Trophoblast cell (in vitro differentiated cells and primary cell): ENCODE results near the gene TMOD3.

Source experiments
- DNase-seq, 2 donors: peaks; one replicate each; pipeline ENCODE4 v3.0.0-alpha.2; 2016
- H2AFZ ChIP-seq: 2 replicates; pipeline ENCODE4 v1.6.1; 2013; ENCODE audit warnings: low read length, moderate library complexity, mild to moderate bottlenecking; ENCODE audit not compliant: insufficient read depth, poor library complexity
- H2AK5ac ChIP-seq: 2 replicates; pipeline ENCODE4 v1.6.1; 2013; ENCODE audit warnings: mild to moderate bottlenecking, low read length
- H2BK120ac ChIP-seq: 2 replicates; pipeline ENCODE4 v1.6.1; 2013; ENCODE audit warnings: low read length, mild to moderate bottlenecking, moderate library complexity; ENCODE audit not compliant: insufficient read depth, poor library complexity
- H2BK12ac ChIP-seq: 2 replicates; pipeline ENCODE4 v1.6.1; 2013; ENCODE audit warnings: mild to moderate bottlenecking, low read length, moderate library complexity
- H2BK5ac ChIP-seq: 2 replicates; pipeline ENCODE4 v1.6.1; 2013; ENCODE audit warnings: low read length, low read depth, moderate library complexity, mild to moderate bottlenecking; ENCODE audit not compliant: poor library complexity
- H3K14ac ChIP-seq: 2 replicates; pipeline ENCODE4 v1.6.1; 2013; ENCODE audit warnings: mild to moderate bottlenecking, low read length
- H3K18ac ChIP-seq: 2 replicates; pipeline ENCODE4 v1.6.1; 2013; ENCODE audit warnings: mild to moderate bottlenecking, low read length
- H3K23ac ChIP-seq: 2 replicates; pipeline ENCODE4 v1.6.1; 2013; ENCODE audit warnings: low read length
- H3K27ac ChIP-seq: 2 replicates; pipeline ENCODE4 v1.5.1; 2013; ENCODE audit warnings: low read depth, mild to moderate bottlenecking, inconsistent platforms, low read length, moderate library complexity
- H3K27me3 ChIP-seq: 2 replicates; pipeline ENCODE4 v1.6.1; 2013; ENCODE audit warnings: inconsistent platforms, mild to moderate bottlenecking, low read length, moderate library complexity; ENCODE audit not compliant: insufficient read depth
- H3K36me3 ChIP-seq, 2 experiments: 1 replicate in 1 of 2; 2 replicates in 1 of 2; pipeline ENCODE4 v1.6.1; 2013; ENCODE audit warnings: low read length in 2 of 2, mild to moderate bottlenecking in 2 of 2, moderate library complexity in 1 of 2; ENCODE audit not compliant: insufficient read depth in 2 of 2, control insufficient read depth in 1 of 2
- H3K4ac ChIP-seq: 2 replicates; pipeline ENCODE4 v1.6.1; 2013; ENCODE audit warnings: low read depth, mild to moderate bottlenecking, low read length, moderate library complexity
- H3K4me1 ChIP-seq, 2 experiments: 1 replicate in 1 of 2; 2 replicates in 1 of 2; pipeline ENCODE4 v1.6.1; 2013; ENCODE audit warnings: low read length in 2 of 2, mild to moderate bottlenecking in 2 of 2, moderate library complexity in 1 of 2; ENCODE audit not compliant: insufficient read depth in 2 of 2, control insufficient read depth in 1 of 2
- H3K4me2 ChIP-seq: 2 replicates; pipeline ENCODE4 v1.6.1; 2013; ENCODE audit warnings: inconsistent platforms, mild to moderate bottlenecking, low read length, moderate library complexity
- H3K4me3 ChIP-seq: 2 replicates; pipeline ENCODE4 v1.5.1; 2013; ENCODE audit warnings: mild to moderate bottlenecking, low read depth, low read length, inconsistent platforms
- H3K79me1 ChIP-seq: one replicate; pipeline ENCODE4 v1.6.1; 2013; ENCODE audit warnings: low read length
- H3K79me2 ChIP-seq: 2 replicates; pipeline ENCODE4 v1.6.1; 2013; ENCODE audit warnings: low read length, mild to moderate bottlenecking; ENCODE audit not compliant: control insufficient read depth, insufficient read depth, poor library complexity
- H3K9ac ChIP-seq: 2 replicates; pipeline ENCODE4 v1.6.1; 2013; ENCODE audit warnings: mild to moderate bottlenecking, low read length
- H3K9me3 ChIP-seq: 2 replicates; pipeline ENCODE4 v1.6.1; 2013; ENCODE audit warnings: low read depth, mild to moderate bottlenecking, control low read depth, inconsistent platforms, low read length; ENCODE audit not compliant: insufficient read depth
- H4K12ac ChIP-seq: 2 replicates; pipeline ENCODE4 v1.6.1; 2013; ENCODE audit warnings: low read depth, mild to moderate bottlenecking, low read length, moderate library complexity
- H4K8ac ChIP-seq: 2 replicates; pipeline ENCODE4 v1.6.1; 2013; ENCODE audit warnings: low read depth, mild to moderate bottlenecking, low read length, moderate library complexity
- H4K91ac ChIP-seq: one replicate; pipeline ENCODE4 v1.6.1; 2013; ENCODE audit warnings: low read depth, mild to moderate bottlenecking, low read length, moderate library complexity
- WGBS: extraction: QIAGEN DNeasy Blood & Tissue Kit; methylation state at CpG from one replicate; pipeline ENCODE4 v1.1.7; 2013; ENCODE audit warnings: missing lambda C conversion rate; ENCODE audit not compliant: insufficient read length, insufficient coverage; ENCODE audit errors: extremely low coverage; 5-methylcytosine and 5-hydroxymethylcytosine counted together

The TMOD3 gene

DNA sequence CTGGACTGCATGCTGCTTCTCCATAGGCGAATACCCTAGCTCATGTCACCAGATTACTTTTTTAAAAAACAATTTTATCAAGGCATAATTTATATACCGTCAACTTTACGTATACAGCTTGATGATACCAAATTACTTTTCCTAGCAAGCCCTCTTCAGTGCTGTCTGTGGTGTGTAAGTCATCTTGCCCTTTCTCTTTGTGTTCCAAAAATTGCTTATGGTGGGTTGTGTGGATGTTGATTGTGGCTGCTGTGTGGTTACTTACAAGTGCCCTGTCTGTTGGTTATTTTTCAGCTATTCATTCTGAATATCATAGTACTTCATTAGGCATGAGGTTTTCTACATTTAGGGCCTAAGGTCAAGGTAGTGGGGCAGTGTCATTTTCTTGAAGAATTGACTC, 12.8 kb downstream of the TMOD3 start:
- WGBS = no CpG with 5 or more reads among the region's 3 CpGs
- H3K27me3 ChIP-seq = no peaks in the 10 kb centered on the region

DNA sequence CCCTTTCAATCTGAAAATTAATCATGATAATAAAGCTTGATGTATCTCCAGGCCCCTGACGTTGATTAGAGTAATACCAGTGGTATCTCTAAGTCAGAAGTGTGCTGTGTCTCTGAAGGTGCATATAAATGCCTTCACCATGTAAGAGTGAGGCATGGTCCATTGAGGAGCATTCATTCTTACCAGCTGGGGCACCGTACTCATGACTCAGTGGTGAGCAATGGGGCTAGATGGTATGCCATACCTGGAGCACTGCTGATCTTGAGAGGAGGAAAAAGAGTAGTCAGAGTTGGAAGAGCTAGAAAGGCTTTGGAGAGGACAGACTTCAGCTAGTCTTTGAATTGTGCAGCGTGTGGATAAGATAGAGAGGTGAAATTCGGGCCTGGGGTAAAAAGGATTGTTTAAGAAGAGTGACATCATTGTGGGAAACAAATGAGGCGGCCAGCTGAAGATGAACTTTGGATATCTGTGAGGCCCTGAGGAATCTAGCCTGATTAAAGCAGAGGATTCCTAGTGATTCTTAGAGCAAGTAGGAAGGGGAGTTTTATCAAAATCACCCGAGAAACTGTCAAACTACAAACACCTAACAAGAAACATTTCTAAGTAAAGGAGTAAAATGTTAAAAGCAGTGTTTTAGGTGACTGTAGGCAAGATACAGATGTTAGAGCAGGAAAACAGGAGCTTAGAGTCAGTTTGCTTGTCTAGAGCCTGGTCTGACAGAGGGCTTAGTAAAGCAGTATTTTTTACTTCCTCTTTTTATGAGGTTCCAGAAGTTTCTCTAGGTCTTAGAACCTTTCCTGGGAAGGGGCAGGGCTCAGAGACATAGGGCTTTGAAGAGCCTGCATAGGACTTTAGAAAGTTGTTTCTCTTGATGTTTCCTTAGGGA, 13.6 kb downstream of the TMOD3 start:
- Histone ChIP-seq H3K9ac (no peak overlapping the region), H3K4ac (no peak overlapping the region), H4K12ac (no peak overlapping the region), H2BK12ac (no peak overlapping the region), H3K14ac (no peak overlapping the region), H3K4me3 (no peak overlapping the region), H3K36me3 (no peaks in the 10 kb centered on the region), H3K27ac (no peak overlapping the region), H3K23ac (no peak overlapping the region), H3K79me2 (peaks cover 2% of the 10 kb centered on the region), H3K4me2 (peak overlapping the region; percentile 19), H2BK5ac (no peak overlapping the region), H3K27me3 (no peaks in the 10 kb centered on the region), H3K9me3 (no peaks in the 10 kb centered on the region), H3K79me1 (no peaks in the 10 kb centered on the region), H2AFZ (no peak overlapping the region), H3K4me1 (peaks cover 0 to 5% of the 10 kb centered on the region in 2 experiments), H2BK120ac (no peak overlapping the region), H2AK5ac (no peak overlapping the region), H4K91ac (no peak overlapping the region), H3K18ac (no peak overlapping the region), H4K8ac (no peak overlapping the region)
- DNase-seq = peak; percentile 67 to 82
- 100% methylated on average over 1 of the region's 6 CpGs for WGBS

More for the DNA sequence above, 12.8 kb downstream of the TMOD3 start:
- H3K9me3 ChIP-seq = no peaks in the 10 kb centered on the region
- H3K4me1 ChIP-seq = peaks cover 0 to 5% of the 10 kb centered on the region in 2 experiments
- H3K18ac ChIP-seq = no peak overlapping the region
- no peak overlapping the region for H2BK120ac ChIP-seq
- H3K4me3 ChIP-seq = no peak overlapping the region
- no peak overlapping the region for H3K9ac ChIP-seq
- H3K36me3 ChIP-seq = no peaks in the 10 kb centered on the region
- H3K4ac ChIP-seq = no peak overlapping the region
- H4K12ac ChIP-seq = no peak overlapping the region
- no peak overlapping the region for H3K4me2 ChIP-seq
- H3K23ac ChIP-seq = no peak overlapping the region
- no peak overlapping the region for H3K27ac ChIP-seq
- no peak overlapping the region for H4K91ac ChIP-seq
- H4K8ac ChIP-seq = no peak overlapping the region
- no peak overlapping the region for H3K14ac ChIP-seq
- H2BK12ac ChIP-seq = no peak overlapping the region
- H2AK5ac ChIP-seq = no peak overlapping the region
- H3K79me1 ChIP-seq = no peaks in the 10 kb centered on the region
- no peak overlapping the region for H2BK5ac ChIP-seq
- peaks cover 2% of the 10 kb centered on the region for H3K79me2 ChIP-seq
- DNase-seq = no peak
- H2AFZ ChIP-seq = no peak overlapping the region

DNA sequence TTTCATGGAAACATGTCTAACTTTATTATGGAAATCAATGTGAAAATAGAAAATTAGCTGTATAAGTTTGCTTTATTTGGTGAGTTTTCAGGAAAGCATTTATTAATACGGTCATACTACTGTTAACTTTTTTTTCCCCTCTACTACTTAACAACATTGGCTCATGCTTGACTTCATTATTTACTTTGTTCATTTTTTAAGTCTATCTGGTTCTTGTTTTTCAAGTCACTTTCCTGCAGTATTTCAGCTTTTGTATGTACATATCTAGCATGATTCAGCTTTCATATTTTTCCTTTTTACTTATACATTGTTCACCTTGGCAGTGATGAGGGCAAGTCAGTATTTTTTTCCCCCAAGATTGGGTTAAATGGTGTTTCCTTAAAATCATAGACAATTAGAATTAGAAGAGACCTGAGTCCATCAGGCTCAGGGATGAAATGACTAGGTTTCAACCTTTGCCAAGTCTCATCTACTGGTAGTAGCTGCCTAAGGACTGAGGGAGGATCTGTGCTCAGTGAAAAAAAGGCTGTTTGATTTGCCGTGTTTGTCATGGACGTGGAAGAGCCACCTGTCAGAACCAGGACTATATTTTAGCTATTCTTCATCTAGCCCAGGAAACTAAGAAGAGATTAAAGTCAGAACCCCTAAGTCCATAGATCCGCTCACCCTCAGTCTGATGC, 15.4 kb downstream of the TMOD3 start:
- H3K9ac ChIP-seq = no peak overlapping the region
- WGBS = no CpG with 5 or more reads among the region's 4 CpGs
- peak overlapping the region; percentile 33 for H3K4ac ChIP-seq
- DNase-seq = no peak
- no peak overlapping the region for H2BK5ac ChIP-seq
- H4K8ac ChIP-seq = no peak overlapping the region
- H2BK12ac ChIP-seq = no peak overlapping the region
- H2AFZ ChIP-seq = no peak overlapping the region
- no peaks in the 10 kb centered on the region for H3K27me3 ChIP-seq
- H4K91ac ChIP-seq = no peak overlapping the region
- H3K36me3 ChIP-seq = no peaks in the 10 kb centered on the region
- no peak overlapping the region for H3K4me3 ChIP-seq
- no peak overlapping the region for H3K27ac ChIP-seq
- no peak overlapping the region for H2AK5ac ChIP-seq
- H3K23ac ChIP-seq = no peak overlapping the region
- H3K14ac ChIP-seq = no peak overlapping the region
- H2BK120ac ChIP-seq = no peak overlapping the region
- no peaks in the 10 kb centered on the region for H3K79me2 ChIP-seq
- H3K18ac ChIP-seq = no peak overlapping the region
- peaks cover 0 to 5% of the 10 kb centered on the region in 2 experiments for H3K4me1 ChIP-seq
- H3K9me3 ChIP-seq = no peaks in the 10 kb centered on the region
- H3K4me2 ChIP-seq = no peak overlapping the region
- no peaks in the 10 kb centered on the region for H3K79me1 ChIP-seq
- H4K12ac ChIP-seq = no peak overlapping the region

DNA sequence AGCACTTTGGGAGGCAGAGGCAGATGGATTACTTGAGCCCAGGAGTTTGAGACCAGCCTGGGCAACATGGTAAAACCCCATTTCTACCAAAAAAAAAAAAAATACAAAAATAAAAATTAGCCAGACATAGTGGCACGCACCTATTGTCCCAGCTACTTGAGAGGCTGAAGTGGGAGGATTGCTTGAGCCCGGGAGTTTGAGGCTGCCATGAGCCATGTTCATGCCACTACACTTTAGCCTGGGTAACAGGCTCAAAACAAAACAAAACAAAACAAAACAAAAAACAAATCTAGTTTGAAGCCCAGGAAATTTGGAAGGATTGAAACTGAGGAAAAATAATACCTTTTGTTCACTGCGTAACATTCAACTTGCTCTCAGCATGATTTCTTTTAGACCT, 16.6 kb downstream of the TMOD3 start:
- Histone ChIP-seq H4K8ac (no peak overlapping the region), H3K79me1 (no peaks in the 10 kb centered on the region), H2BK12ac (no peak overlapping the region), H3K4ac (no peak overlapping the region), H2BK120ac (no peak overlapping the region), H2AFZ (no peak overlapping the region), H3K27me3 (no peaks in the 10 kb centered on the region), H2AK5ac (no peak overlapping the region), H3K4me2 (no peak overlapping the region), H3K4me1 (peaks cover 0 to 5% of the 10 kb centered on the region in 2 experiments), H3K9ac (no peak overlapping the region), H3K79me2 (no peaks in the 10 kb centered on the region), H3K36me3 (no peaks in the 10 kb centered on the region), H3K27ac (no peak overlapping the region), H3K14ac (no peak overlapping the region), H3K4me3 (no peak overlapping the region), H4K12ac (no peak overlapping the region), H3K23ac (no peak overlapping the region), H2BK5ac (no peak overlapping the region), H4K91ac (no peak overlapping the region), H3K18ac (no peak overlapping the region), H3K9me3 (no peaks in the 10 kb centered on the region)
- no CpG with 5 or more reads among the region's 3 CpGs for WGBS
- no peak for DNase-seq
